H1 (cell line): Measurements from ENCODE around the gene LOXL4. TPM values are rescaled to one million over a fixed set of nuclear protein-coding genes. Genes with fewer than 3 reads are reported as not detected.

Source experiments
- CTCF ChIA-PET: fragments of 300-600 bp; sonication (Branson Sonifier 250); formaldehyde crosslinking; loops from one replicate; lab custom pipeline; 2021; ENCODE audit not compliant: partially characterized antibody; lab: Charles Lee
- POLR2A ChIA-PET: fragments of 300-600 bp; sonication (Branson Sonifier 250); formaldehyde crosslinking; loops from one replicate; lab custom pipeline; 2021; ENCODE audit warnings: inconsistent platforms; ENCODE audit not compliant: partially characterized antibody; lab: Charles Lee
- DNase-seq, 2 experiments: peaks; one replicate each; pipeline versions ENCODE4 v3.0.0 to v3.0.0-alpha.2; 2010 to 2022; ENCODE audit warnings: low spot score in 2 of 2, low read depth in 1 of 2, mixed read lengths in 1 of 2
- FAIRE-seq: peaks from 2 replicates; lab custom pipeline; 2011; peaks lifted over from hg19 to GRCh38; lab: Jason Lieb, UNC
- H2AFZ ChIP-seq: 2 replicates; pipeline ENCODE4 v1.8.1; 2012; ENCODE audit warnings: low read length, inconsistent platforms
- H2AK5ac ChIP-seq: 2 replicates; pipeline ENCODE4 v1.6.1; 2013; ENCODE audit warnings: low read depth, low read length
- H2BK120ac ChIP-seq: replicated peaks from 2 replicates; pipeline ENCODE3; 2013; ENCODE audit warnings: low read depth, low read length, inconsistent platforms
- H2BK12ac ChIP-seq: 2 replicates; pipeline ENCODE4 v1.6.1; 2013; ENCODE audit warnings: low read depth, low read length
- H2BK15ac ChIP-seq: 2 replicates; pipeline ENCODE4 v1.6.1; 2013; ENCODE audit warnings: low read length
- H2BK20ac ChIP-seq: 2 replicates; pipeline ENCODE4 v1.6.1; 2013; ENCODE audit warnings: low read length
- H2BK5ac ChIP-seq: 2 replicates; pipeline ENCODE4 v1.6.1; 2013; ENCODE audit warnings: low read depth, low read length
- H3K14ac ChIP-seq: 2 replicates; pipeline ENCODE4 v1.6.1; 2013; ENCODE audit warnings: inconsistent platforms; ENCODE audit not compliant: insufficient read length
- H3K18ac ChIP-seq: 2 replicates; pipeline ENCODE4 v1.6.1; 2013; ENCODE audit warnings: low read length; ENCODE audit errors: extremely low read depth
- H3K23ac ChIP-seq: 2 replicates; pipeline ENCODE4 v1.6.1; 2013; ENCODE audit warnings: inconsistent platforms; ENCODE audit not compliant: insufficient read length
- H3K23me2 ChIP-seq: 2 replicates; pipeline ENCODE4 v1.6.1; 2013; ENCODE audit warnings: low read depth, low read length
- H3K27ac ChIP-seq: 2 replicates; pipeline ENCODE4 v1.6.1; 2011; ENCODE audit warnings: low read depth, low read length, inconsistent platforms
- H3K27me3 ChIP-seq, 4 experiments: replicated peaks in 1 of 4; 1 replicate in 1 of 4; 2 replicates in 3 of 4; pipeline versions ENCODE4 v1.6.1 to v1.8.1; 2011 to 2013; ENCODE audit warnings: low read length in 3 of 4, mild to moderate bottlenecking in 3 of 4, inconsistent platforms in 2 of 4, mixed read lengths in 2 of 4, moderate library complexity in 1 of 4; ENCODE audit not compliant: control insufficient read depth in 3 of 4, insufficient read depth in 3 of 4; ENCODE audit errors: extremely low read depth in 1 of 4
- H3K36me3 ChIP-seq, 4 experiments: 2 replicates each; pipeline versions ENCODE4 v1.6.1 to v1.8.1; 2011 to 2013; ENCODE audit warnings: mild to moderate bottlenecking in 4 of 4, low read length in 3 of 4, moderate library complexity in 2 of 4, control low read depth in 1 of 4, inconsistent platforms in 1 of 4; ENCODE audit not compliant: insufficient read depth in 4 of 4, control insufficient read depth in 2 of 4
- H3K4ac ChIP-seq: replicated peaks from 2 replicates; pipeline ENCODE3; 2013; ENCODE audit warnings: low read length, low read depth, mixed read lengths, inconsistent platforms; ENCODE audit not compliant: insufficient read length
- H3K4me1 ChIP-seq, 4 experiments: replicated peaks in 1 of 4; 1 replicate in 1 of 4; 2 replicates in 3 of 4; pipeline versions ENCODE4 v1.6.1 to v1.8.1; 2011 to 2013; ENCODE audit warnings: low read length in 3 of 4, inconsistent platforms in 2 of 4, mixed read lengths in 1 of 4; ENCODE audit not compliant: insufficient read depth in 4 of 4, control insufficient read depth in 3 of 4
- H3K4me2 ChIP-seq, 2 experiments: 2 replicates each; pipeline versions ENCODE4 v1.6.1 to v1.8.1; 2011 to 2013; ENCODE audit warnings: low read depth in 2 of 2, low read length in 2 of 2, control low read depth in 1 of 2, inconsistent platforms in 1 of 2, mild to moderate bottlenecking in 1 of 2; ENCODE audit not compliant: insufficient read depth in 1 of 2
- H3K4me3 ChIP-seq, 4 experiments: fragments of 200-600, 300-600 bp in 1 of 4; sonication (generic), shearing (Covaris generic), sonication (Bioruptor Twin) in 1 of 4; 2 replicates each; pipeline versions ENCODE4 v1.5.1 to v1.8.1; 2011 to 2016; ENCODE audit warnings: low read length in 4 of 4, low read depth in 3 of 4, control low read depth in 2 of 4, inconsistent platforms in 2 of 4, mild to moderate bottlenecking in 2 of 4, mixed read lengths in 1 of 4, moderate library complexity in 1 of 4; ENCODE audit not compliant: insufficient read depth in 2 of 4; ENCODE audit errors: extremely low read depth in 1 of 4
- H3K56ac ChIP-seq: replicated peaks from 2 replicates; pipeline ENCODE3; 2013; ENCODE audit warnings: low read depth, mild to moderate bottlenecking, mixed read lengths, low read length, inconsistent platforms; ENCODE audit not compliant: insufficient read length
- H3K79me1 ChIP-seq: 2 replicates; pipeline ENCODE4 v1.6.1; 2013; ENCODE audit warnings: low read depth, low read length, control low read depth
- H3K79me2 ChIP-seq, 2 experiments: 2 replicates each; pipeline versions ENCODE4 v1.6.1 to v1.8.1; 2012 to 2013; ENCODE audit warnings: low read length in 2 of 2, mild to moderate bottlenecking in 2 of 2, inconsistent platforms in 1 of 2; ENCODE audit not compliant: insufficient read depth in 2 of 2, control insufficient read depth in 1 of 2
- H3K9ac ChIP-seq, 4 experiments: replicated peaks in 1 of 4; 1 replicate in 1 of 4; 2 replicates in 3 of 4; pipeline versions ENCODE4 v1.6.1 to v1.8.1; 2011 to 2013; ENCODE audit warnings: low read depth in 3 of 4, low read length in 3 of 4, control low read depth in 2 of 4, mild to moderate bottlenecking in 2 of 4, moderate library complexity in 2 of 4, inconsistent platforms in 1 of 4; ENCODE audit errors: extremely low read depth in 1 of 4
- H3K9me3 ChIP-seq, 2 experiments: 2 replicates each; pipeline versions ENCODE4 v1.6.1 to v1.8.1; 2012 to 2013; ENCODE audit warnings: mild to moderate bottlenecking in 2 of 2, moderate library complexity in 2 of 2, control low read depth in 1 of 2, inconsistent platforms in 1 of 2, low read depth in 1 of 2, low read length in 1 of 2, mixed read lengths in 1 of 2; ENCODE audit not compliant: insufficient read depth in 2 of 2
- H4K20me1 ChIP-seq, 2 experiments: replicated peaks in 1 of 2; 2 replicates each; pipeline versions ENCODE3 to v1.8.1; 2011 to 2013; ENCODE audit warnings: inconsistent platforms in 2 of 2, low read length in 2 of 2, mild to moderate bottlenecking in 1 of 2; ENCODE audit not compliant: insufficient read depth in 2 of 2, control insufficient read depth in 1 of 2
- H4K5ac ChIP-seq: 2 replicates; pipeline ENCODE4 v1.6.1; 2013; ENCODE audit warnings: low read length, low read depth, mixed read lengths, inconsistent platforms; ENCODE audit not compliant: insufficient read length
- H4K8ac ChIP-seq: 2 replicates; pipeline ENCODE4 v1.8.0; 2013; ENCODE audit warnings: mild to moderate bottlenecking, moderate library complexity, low read length, inconsistent platforms; ENCODE audit not compliant: insufficient read depth; ENCODE audit errors: extremely low read depth
- H4K91ac ChIP-seq: replicated peaks from 2 replicates; pipeline ENCODE3; 2013; ENCODE audit warnings: low read length, mixed read lengths, inconsistent platforms; ENCODE audit not compliant: insufficient read length
- EZH2 ChIP-seq: fragments of 200-600 bp; sonication (generic); IDR thresholded peaks from 2 replicates; pipeline ENCODE4 v1.7.1; 2012; ENCODE audit warnings: low read depth, mild to moderate bottlenecking, moderate library complexity, low read length, inconsistent platforms; ENCODE audit not compliant: severe bottlenecking
- JUND ChIP-seq: IDR thresholded peaks from 2 replicates; pipeline ENCODE4 v1.6.1; 2011; ENCODE audit warnings: mild to moderate bottlenecking, improper control_type of control experiment, low read length
- WGBS, 2 experiments: shearing (Covaris generic) in 1 of 2; methylation state at CpG; one replicate each; pipeline versions ENCODE4 v1.1.6 to v1.1.7; 2013 to 2015; ENCODE audit warnings: low lambda C conversion rate in 2 of 2, mixed read lengths in 2 of 2, inconsistent platforms in 1 of 2, low coverage in 1 of 2, missing lambda C conversion rate in 1 of 2; ENCODE audit not compliant: insufficient replicate concordance in 2 of 2, insufficient coverage in 1 of 2, insufficient read length in 1 of 2; ENCODE audit errors: extremely low coverage in 1 of 2, missing lambda C conversion rate in 1 of 2; 5-methylcytosine and 5-hydroxymethylcytosine counted together
- polyA plus RNA-seq, 7 experiments: library from polyadenylated mRNA; depleted of rRNA in 3 of 7; stranded (reverse) in 5 of 7; unstranded in 2 of 7; fragments of >200 nt in 5 of 7; fragments of 200-250 nt in 2 of 7; gene quantifications; 1 replicate in 5 of 7; 2 replicates in 1 of 7; 4 replicates in 1 of 7; pipeline versions ENCODE4 v1.2.1 to v1.2.3, GENCODE V29; 2011 to 2013; ENCODE audit warnings: missing spikeins in 2 of 7, mixed read lengths in 2 of 7
- total RNA-seq: library from RNA; stranded (reverse); fragmentation: NEBNext Ultra II Directional; extraction: Animal tissue kit (Norgen Biotek cat#: 25700); gene quantifications from 2 replicates; pipeline ENCODE4 v1.2.1, GENCODE V29; 2021

LOXL4 gene
- total and polyA plus RNA-seq, 2 of the 8 experiments (the other 6 are each of a cell fraction or from before 2014, with no cell fraction given): 0.13 to 0.27 TPM

DNA sequence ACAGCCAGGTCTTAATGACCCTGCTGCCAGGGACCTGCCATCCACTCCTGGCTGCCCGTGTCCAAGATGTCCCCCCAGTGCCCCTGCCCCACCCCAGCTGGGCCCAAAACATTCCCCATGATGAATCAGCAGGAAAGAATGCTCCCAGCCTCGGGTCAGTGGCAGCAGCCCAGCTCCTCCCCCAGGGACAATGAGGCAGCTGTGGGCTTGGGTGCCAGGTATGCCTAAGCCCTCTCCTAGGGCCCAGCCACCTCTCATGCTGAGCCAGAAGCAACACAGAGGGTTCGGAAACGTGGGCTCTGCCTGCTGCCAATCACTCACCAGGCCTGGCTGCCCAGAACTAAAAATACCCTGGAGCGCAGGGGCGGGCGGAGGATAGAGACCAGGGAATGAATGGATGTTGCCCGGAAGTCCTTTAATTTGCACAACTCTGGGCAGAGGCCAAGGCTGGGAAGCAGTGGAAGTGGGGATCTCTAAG, 1.5 kb upstream of the LOXL4 start:
- H3K36me3 ChIP-seq: no peaks in the 10 kb centered on the region
- 55% methylated on average over 7 of the region's 8 CpGs; no CpG with 5 or more reads in 1 of the 2 experiments for WGBS, 2 experiments
- H3K14ac ChIP-seq: no peak overlapping the region
- H3K23me2 ChIP-seq: peaks cover 2% of the 10 kb centered on the region; the same call in 1 of the 2 replicates
- ChIA-PET CTCF (interaction anchor here (0.8 to 3.8 kb wide), 9 partner anchors 8 to 153 kb away, joined by 3 to 24 read pairs (median 5); no protein-coding TSS in a partner anchor), POLR2A (interaction anchor here (0.9 kb wide), 1 partner anchor 21 kb away, joined by 4 read pairs; no protein-coding TSS in a partner anchor)
- H2BK15ac ChIP-seq: no peak overlapping the region
- no peak overlapping the region for H3K23ac ChIP-seq
- H3K4me2 ChIP-seq: peak overlapping the region; percentile 26 to 71; a peak in 2 of 4 replicates
- H2BK5ac ChIP-seq: no peak overlapping the region
- DNase-seq (peak in 1 of 2 experiments; percentile 17), FAIRE-seq (no peak)
- H2BK120ac ChIP-seq: no peak overlapping the region
- no peak overlapping the region for H4K8ac ChIP-seq
- H3K4me1 ChIP-seq: peaks cover 0 to 16% (median 9%) of the 10 kb centered on the region in 4 experiments; a peak in 6 of 7 replicates
- H3K79me2 ChIP-seq: no peaks in the 10 kb centered on the region
- no peaks in the 10 kb centered on the region for H4K20me1 ChIP-seq
- H2BK20ac ChIP-seq: 0 out of 2 replicates have a peak overlapping the region, but pooled peaks have one; percentile 48
- H3K4me3 ChIP-seq: no peak overlapping the region
- H3K18ac ChIP-seq: no peak overlapping the region; the same call in 1 of the 2 replicates
- H3K27ac ChIP-seq: no peak overlapping the region
- no peak overlapping the region for H3K4ac ChIP-seq
- H2AFZ ChIP-seq: no peak overlapping the region
- TF ChIP-seq JUND (peak; percentile 49; the same call in 1 of the 2 replicates), EZH2 (no peak)
- peaks cover 0 to 12% (median 5%) of the 10 kb centered on the region in 4 experiments; a peak in 4 of 7 replicates for H3K27me3 ChIP-seq
- no peak overlapping the region for H3K56ac ChIP-seq
- H4K91ac ChIP-seq: no peak overlapping the region
- H4K5ac ChIP-seq: no peak overlapping the region
- no peaks in the 10 kb centered on the region for H3K79me1 ChIP-seq
- no peak overlapping the region for H3K9ac ChIP-seq
- H3K9me3 ChIP-seq: no peaks in the 10 kb centered on the region
- 0 out of 2 replicates have a peak overlapping the region, but pooled peaks have one; percentile 61 for H2AK5ac ChIP-seq
- H2BK12ac ChIP-seq: no peak overlapping the region
